ENCODE results near the gene VASP. TPM values are rescaled to one million over a fixed set of nuclear protein-coding genes. Genes with fewer than 3 reads are reported as not detected.
A peak's percentile ranks its signal among the peaks of the same experiment; 100 is the strongest.

The VASP gene
- total and polyA plus RNA-seq, 9 of the 15 experiments (the other 6 are each of a cell fraction or from before 2014, with no cell fraction given): 16.7 to 261 (median 112) TPM

- TF ChIP-seq KLF10 (CRISPR knock-in tag; IDR thresholded peaks at IDR 0.05) (0 out of 2 replicates have a peak, but pooled peaks have one; percentile 18), ATF1 (CRISPR knock-in tag; IDR thresholded peaks at IDR 0.05) (no peak), ATF1 (tag; IDR thresholded peaks at IDR 0.05) (no peak), SPI1 (IDR thresholded peaks at IDR 0.05; ENCODE audit: borderline replicate concordance, low read depth, low read length) (peak; percentile 95), NFATC3 (IDR thresholded peaks at IDR 0.05) (no peak), ZBTB9 (CRISPR knock-in tag; IDR thresholded peaks at IDR 0.05) (no peak), ZNF766 (CRISPR knock-in tag; conservative IDR thresholded peaks at IDR 0.05) (peak; percentile 62; the same call in 1 of the 2 replicates), ZNF511 (CRISPR knock-in tag; IDR thresholded peaks at IDR 0.05) (no peak), CHD7 (IDR thresholded peaks at IDR 0.05; ENCODE audit: low read depth, low read length) (peak; percentile 10), MAX (CRISPR knock-in tag; IDR thresholded peaks at IDR 0.05) (0 out of 2 replicates have a peak, but pooled peaks have one; percentile 17)
Measured at GRCh38 chr19:45523642-45524256, 16.5 kb downstream of the VASP start (continued).

Data from K562 (cell line).